K562 (cell line): ENCODE data around the gene SLC26A8. TPM values are rescaled to one million over a fixed set of nuclear protein-coding genes. Genes with fewer than 3 reads are reported as not detected.

ENCODE experiments used
- CREBBP ChIP-seq: IDR thresholded peaks from one replicate; pipeline ENCODE4 v1.6.1; 2012; ENCODE audit warnings: low read depth, mild to moderate bottlenecking, control low read depth, inconsistent platforms, low read length
- DIDO1 ChIP-seq: fragments of 450-650 bp; IDR thresholded peaks from 2 replicates; pipeline ENCODE4 v1.6.1; 2016; ENCODE audit warnings: low read depth, missing biosample characterization, missing genetic modification characterization
- E2F1 ChIP-seq: sonication (generic); formaldehyde crosslinking; IDR thresholded peaks from 2 replicates; pipeline ENCODE4 v1.8.1; 2023; ENCODE audit warnings: mild to moderate bottlenecking, missing genetic modification reagents, moderate library complexity
- FOXJ3 ChIP-seq: sonication (generic); formaldehyde crosslinking; IDR thresholded peaks from 2 replicates; pipeline ENCODE4 v1.4.0; 2020; ENCODE audit warnings: mild to moderate bottlenecking, missing genetic modification reagents
- GATAD2A ChIP-seq: fragments of 450-650 bp; IDR thresholded peaks from 2 replicates; pipeline ENCODE4 v1.6.1; 2017
- HNRNPK ChIP-seq: fragments of 200-400 bp; formaldehyde crosslinking; IDR thresholded peaks from one replicate; pipeline ENCODE4 v1.6.1; 2018; ENCODE audit warnings: mild to moderate bottlenecking, low read depth, low read length; ENCODE audit not compliant: poor library complexity, severe bottlenecking
- IRF1 ChIP-seq: sonication (generic); formaldehyde crosslinking; IDR thresholded peaks from 2 replicates; pipeline ENCODE4 v1.8.0; 2022; ENCODE audit warnings: missing genetic modification reagents, mild to moderate bottlenecking, borderline replicate concordance
- MCM2 ChIP-seq: fragments of 450-650 bp; IDR thresholded peaks from 2 replicates; pipeline ENCODE4 v1.6.1; 2017; ENCODE audit warnings: low read depth, mild to moderate bottlenecking
- MEF2A ChIP-seq: IDR thresholded peaks from 2 replicates; pipeline ENCODE4 v1.6.1; 2011; ENCODE audit warnings: low read depth, mild to moderate bottlenecking, low read length, moderate library complexity; ENCODE audit not compliant: control insufficient read depth
- MTA1 ChIP-seq: fragments of 450-650 bp; IDR thresholded peaks from 2 replicates; pipeline ENCODE4 v1.6.1; 2017; ENCODE audit warnings: borderline replicate concordance
- PHB ChIP-seq: fragments of 250-450 bp; sonication (Bioruptor Pico); IDR thresholded peaks from 2 replicates; pipeline ENCODE4 v1.5.0; 2021
- POLR2AphosphoS5 ChIP-seq: IDR thresholded peaks from 2 replicates; pipeline ENCODE4 v1.6.1; 2011; ENCODE audit warnings: mild to moderate bottlenecking, low read depth, low read length, moderate library complexity; ENCODE audit not compliant: control insufficient read depth, insufficient read depth
- PURB ChIP-seq: sonication (generic); formaldehyde crosslinking; IDR thresholded peaks from 2 replicates; pipeline ENCODE4 v1.9.0; 2021; ENCODE audit warnings: low read depth, mild to moderate bottlenecking, missing genetic modification reagents
- RAD51 ChIP-seq: fragments of 450-650 bp; IDR thresholded peaks from 2 replicates; pipeline ENCODE4 v1.7.1; 2016; ENCODE audit warnings: low read depth, mild to moderate bottlenecking, borderline replicate concordance
- SMARCA4 ChIP-seq: fragments of 450-650 bp; IDR thresholded peaks from 2 replicates; pipeline ENCODE4 v1.6.1; 2016
- SMARCA5 ChIP-seq: fragments of 450-650 bp; IDR thresholded peaks from 2 replicates; pipeline ENCODE4 v1.6.1; 2016
- TAF15 ChIP-seq: fragments of 200-400 bp; formaldehyde crosslinking; IDR thresholded peaks from 2 replicates; pipeline ENCODE4 v1.6.1; 2017; ENCODE audit warnings: mild to moderate bottlenecking, low read depth, low read length, moderate library complexity
- TCF7 ChIP-seq: sonication (generic); IDR thresholded peaks from 2 replicates; pipeline ENCODE4 v1.6.1; 2016; ENCODE audit warnings: antibody characterized with exemption, borderline replicate concordance
- ZBTB11 ChIP-seq, 3 experiments: fragments of 200-800 bp in 1 of 3; fragments of 250-450 bp in 1 of 3; fragments of 450-650 bp in 1 of 3; sonication (Bioruptor Pico) in 1 of 3; sonication (Bioruptor generic) in 1 of 3; formaldehyde crosslinking in 1 of 3; IDR thresholded peaks; 2 replicates each; pipeline versions ENCODE4 v1.6.1 to v1.8.0; 2016 to 2022; ENCODE audit warnings: mild to moderate bottlenecking in 2 of 3, missing genetic modification characterization in 2 of 3, missing compliant biosample characterization in 1 of 3, moderate library complexity in 1 of 3
- ZBTB49 ChIP-seq: sonication (generic); formaldehyde crosslinking; IDR thresholded peaks from 2 replicates; pipeline ENCODE4 v1.8.0; 2022; ENCODE audit warnings: missing genetic modification reagents, mild to moderate bottlenecking, borderline replicate concordance
- ZNF354B ChIP-seq: fragments of 250-450 bp; sonication (Bioruptor Pico); IDR thresholded peaks from 2 replicates; pipeline ENCODE4 v1.4.0; 2020
- polyA plus RNA-seq, 8 experiments: library from polyadenylated mRNA; depleted of rRNA in 4 of 8; stranded (reverse) in 5 of 8; unstranded in 3 of 8; fragments of >200 nt; fragmentation: Nextera tagmentation in 2 of 8; fragmentation: Illumina TruSeq in 1 of 8; extraction: Ambion mirVana in 2 of 8; extraction: Trizol in 1 of 8; gene quantifications; 2 replicates each; pipeline versions ENCODE4 v1.2.1 to v1.2.3, GENCODE V29; 2011 to 2014; ENCODE audit warnings: inconsistent platforms in 1 of 8, missing spikeins in 1 of 8
- total RNA-seq, 7 experiments: library from RNA; depleted of rRNA in 6 of 7; stranded (reverse); fragments of >200 nt in 6 of 7; fragmentation: Illumina TruSeq in 2 of 7; extraction: Trizol in 2 of 7; gene quantifications; 2 replicates each; pipeline versions ENCODE4 v1.2.1 to v1.2.3, GENCODE V29; 2011 to 2021; ENCODE audit warnings: low replicate concordance in 1 of 7

The SLC26A8 gene
- total and polyA plus RNA-seq, 9 of the 15 experiments (the other 6 are each of a cell fraction or from before 2014, with no cell fraction given): not detected

- no peak for TF ChIP-seq TCF7
- no peak for TF ChIP-seq HNRNPK
- TF ChIP-seq ZNF354B (CRISPR knock-in tag): no peak
- peak; percentile 90 for TF ChIP-seq GATAD2A
- no peak for TF ChIP-seq CREBBP
- TF ChIP-seq FOXJ3 (CRISPR knock-in tag): no peak
- TF ChIP-seq TAF15: no peak
- TF ChIP-seq IRF1 (CRISPR knock-in tag): no peak
- TF ChIP-seq SMARCA5: peak; percentile 66
- TF ChIP-seq MTA1: peak; percentile 74; the same call in 1 of the 2 replicates
- TF ChIP-seq MCM2: no peak
- TF ChIP-seq ZBTB11 (CRISPR knock-in tag; IDR thresholded peaks at IDR 0.05): peak in 1 of 3 experiments; percentile 38; a peak in 1 of 6 replicates
- no peak for TF ChIP-seq DIDO1 (tag)
- no peak for TF ChIP-seq PHB (CRISPR knock-in tag)
- TF ChIP-seq SMARCA4: peak; percentile 98
- no peak for TF ChIP-seq POLR2AphosphoS5
- TF ChIP-seq MEF2A: no peak
- no peak for TF ChIP-seq PURB
- no peak for TF ChIP-seq ZBTB49 (CRISPR knock-in tag)
- no peak for TF ChIP-seq RAD51
- no peak for TF ChIP-seq E2F1 (CRISPR knock-in tag)
Measured at GRCh38 chr6:36025260-36025931, 955 bp upstream of the SLC26A8 start (continued).
